A549 (cell line): ENCODE measurements around the gene PRKAR1B. TPM values are rescaled to one million over a fixed set of nuclear protein-coding genes. Genes with fewer than 3 reads are reported as not detected.

Experiments
- ATAC-seq, 2 experiments: fragments of 200-7000 bp in 1 of 2; fragments of >200 bp in 1 of 2; cut with Nextera tagmentation in 1 of 2; cut with Tn5 transposase in 1 of 2; 3 replicates each; pipeline versions ENCODE4 v1.8.0 to v1.9.1; 2018 to 2020; ENCODE audit warnings: mild to moderate bottlenecking in 1 of 2, moderate library complexity in 1 of 2
- CTCF ChIA-PET: fragments of 300-600 bp; sonication (Branson Sonifier 250); formaldehyde crosslinking; extraction: SDS; loops from one replicate; lab custom pipeline; 2021; ENCODE audit warnings: antibody characterized with exemption, inconsistent platforms; lab: Yijun Ruan, JAX
- POLR2A ChIA-PET: fragments of 350-600 bp; formaldehyde crosslinking; extraction: SDS; loops from one replicate; lab custom pipeline; 2021; ENCODE audit warnings: antibody characterized with exemption, inconsistent platforms; lab: Yijun Ruan, JAX
- DNase-seq, 2 experiments: peaks; one replicate each; pipeline versions ENCODE4 v3.0.0 to v3.0.0-alpha.2; 2011 to 2016; ENCODE audit warnings: low read depth in 1 of 2, low spot score in 1 of 2
- FAIRE-seq: peaks from 2 replicates; lab custom pipeline; 2011; peaks lifted over from hg19 to GRCh38; lab: Jason Lieb, UNC
- H3K27ac ChIP-seq, 2 experiments: fragments of >200 bp; sonication (Bioruptor Twin); formaldehyde crosslinking; 3 replicates each; pipeline ENCODE4 v1.5.1; 2016 to 2017
- H3K4me1 ChIP-seq: fragments of >200 bp; sonication (Bioruptor Twin); formaldehyde crosslinking; 3 replicates; pipeline ENCODE4 v1.6.1; 2016
- H3K4me2 ChIP-seq: fragments of >200 bp; sonication (Bioruptor Twin); formaldehyde crosslinking; 3 replicates; pipeline ENCODE4 v1.6.1; 2016
- H3K4me3 ChIP-seq: fragments of >200 bp; sonication (Bioruptor Twin); formaldehyde crosslinking; 3 replicates; pipeline ENCODE4 v1.5.1; 2016
- H3K9me3 ChIP-seq: fragments of >200 bp; sonication (Bioruptor Twin); formaldehyde crosslinking; 3 replicates; pipeline ENCODE4 v1.6.1; 2016
- ATOH8 ChIP-seq: fragments of 250-450 bp; sonication (Bioruptor Pico); IDR thresholded peaks from 2 replicates; pipeline ENCODE4 v1.5.0; 2020; ENCODE audit warnings: low read depth, mild to moderate bottlenecking, moderate library complexity
- BHLHE40 ChIP-seq: IDR thresholded peaks from 2 replicates; pipeline ENCODE4 v1.6.1; 2012; ENCODE audit warnings: low read depth, low read length, inconsistent platforms
- CBX8 ChIP-seq: fragments of 200-600 bp; sonication (generic); IDR thresholded peaks from 2 replicates; pipeline ENCODE4 v1.6.1; 2016
- CHD2 ChIP-seq: fragments of 150-350 bp; IDR thresholded peaks from 2 replicates; pipeline ENCODE4 v1.6.1; 2014; ENCODE audit warnings: low read length; ENCODE audit not compliant: partially characterized antibody
- CHD4 ChIP-seq: fragments of 200-600 bp; sonication (generic); IDR thresholded peaks from 2 replicates; pipeline ENCODE4 v1.6.1; 2016; ENCODE audit warnings: antibody characterized with exemption, mild to moderate bottlenecking, borderline replicate concordance
- EHF ChIP-seq: fragments of 250-450 bp; sonication (Bioruptor Pico); IDR thresholded peaks from 2 replicates; pipeline ENCODE4 v1.5.0; 2020; ENCODE audit warnings: mild to moderate bottlenecking
- EHMT2 ChIP-seq: fragments of 200-600 bp; sonication (generic); IDR thresholded peaks from 2 replicates; pipeline ENCODE4 v1.6.1; 2016; ENCODE audit warnings: antibody characterized with exemption, low read depth, mild to moderate bottlenecking, moderate library complexity
- HDAC2 ChIP-seq: fragments of 200-600 bp; sonication (generic); IDR thresholded peaks from 2 replicates; pipeline ENCODE4 v1.6.1; 2016
- HES2 ChIP-seq: fragments of >200 bp; sonication (Bioruptor Twin); formaldehyde crosslinking; IDR thresholded peaks from 2 replicates; pipeline ENCODE4 v1.6.1; 2016
- HMGXB4 ChIP-seq: fragments of 250-450 bp; sonication (Bioruptor Pico); IDR thresholded peaks from 2 replicates; pipeline ENCODE4 v1.5.0; 2021; ENCODE audit warnings: mild to moderate bottlenecking, moderate library complexity, borderline replicate concordance
- HOXB5 ChIP-seq: fragments of 250-450 bp; sonication (Bioruptor Pico); IDR thresholded peaks from 2 replicates; pipeline ENCODE4 v1.5.0; 2020; ENCODE audit warnings: mild to moderate bottlenecking, moderate library complexity
- JUNB ChIP-seq: fragments of >200 bp; sonication (Bioruptor Twin); formaldehyde crosslinking; IDR thresholded peaks from 2 replicates; pipeline ENCODE4 v1.6.1; 2016
- KDM5A ChIP-seq: fragments of 200-600 bp; sonication (generic); IDR thresholded peaks from 2 replicates; pipeline ENCODE4 v1.6.1; 2016; ENCODE audit warnings: antibody characterized with exemption, mild to moderate bottlenecking
- MAFK ChIP-seq: fragments of 450-650 bp; IDR thresholded peaks from 2 replicates; pipeline ENCODE4 v1.6.1; 2014; ENCODE audit not compliant: partially characterized antibody
- MAZ ChIP-seq: fragments of 150-350 bp; IDR thresholded peaks from 2 replicates; pipeline ENCODE4 v1.6.1; 2014; ENCODE audit warnings: antibody characterized with exemption, low read depth, low read length, borderline replicate concordance
- MYC ChIP-seq: IDR thresholded peaks from 2 replicates; pipeline ENCODE4 v1.6.1; 2012; ENCODE audit warnings: mild to moderate bottlenecking, inconsistent platforms, low read length, improper control_type of control experiment, borderline replicate concordance
- NPAS2 ChIP-seq: fragments of 250-450 bp; sonication (Bioruptor Pico); IDR thresholded peaks from 2 replicates; pipeline ENCODE4 v1.8.0; 2022; ENCODE audit warnings: mild to moderate bottlenecking, moderate library complexity, borderline replicate concordance
- PHF8 ChIP-seq: fragments of 200-600 bp; sonication (generic); IDR thresholded peaks from 2 replicates; pipeline ENCODE4 v1.6.1; 2016; ENCODE audit warnings: low read depth, mild to moderate bottlenecking, antibody characterized with exemption, moderate library complexity, borderline replicate concordance
- POLR2A ChIP-seq: IDR thresholded peaks from 2 replicates; pipeline ENCODE4 v1.6.1; 2012; ENCODE audit warnings: mild to moderate bottlenecking, low read length
- RAD21 ChIP-seq, 2 experiments: fragments of >200 bp in 1 of 2; sonication (Bioruptor Twin) in 1 of 2; formaldehyde crosslinking in 1 of 2; IDR thresholded peaks in 1 of 2; conservative IDR thresholded peaks in 1 of 2; 2 replicates in 1 of 2; 3 replicates in 1 of 2; pipeline ENCODE4 v1.6.1; 2012 to 2018; ENCODE audit warnings: inconsistent platforms in 1 of 2
- RARB ChIP-seq: fragments of 250-450 bp; sonication (Bioruptor Pico); IDR thresholded peaks from 2 replicates; pipeline ENCODE4 v1.8.0; 2021; ENCODE audit warnings: mild to moderate bottlenecking, moderate library complexity
- RCOR1 ChIP-seq: fragments of 150-350 bp; IDR thresholded peaks from 2 replicates; pipeline ENCODE4 v1.6.1; 2014; ENCODE audit warnings: antibody characterized with exemption, low read length, low read depth
- RNF2 ChIP-seq: fragments of 200-600 bp; sonication (generic); IDR thresholded peaks from 2 replicates; pipeline ENCODE4 v1.6.1; 2016; ENCODE audit warnings: low read depth, mild to moderate bottlenecking, antibody characterized with exemption, moderate library complexity, borderline replicate concordance
- SMC3 ChIP-seq: fragments of >200 bp; sonication (Bioruptor Twin); formaldehyde crosslinking; IDR thresholded peaks from 3 replicates; pipeline ENCODE4 v1.6.1; 2018; ENCODE audit warnings: inconsistent platforms
- TP53 ChIP-seq: fragments of 250-450 bp; sonication (Bioruptor Pico); IDR thresholded peaks from 2 replicates; pipeline ENCODE4 v1.5.0; 2021; ENCODE audit warnings: mild to moderate bottlenecking, moderate library complexity
- ZSCAN20 ChIP-seq: fragments of 250-450 bp; sonication (Bioruptor Pico); IDR thresholded peaks from 2 replicates; pipeline ENCODE4 v1.8.0; 2022; ENCODE audit warnings: mild to moderate bottlenecking, moderate library complexity
- WGBS: methylation state at CpG from one replicate; pipeline ENCODE4 v1.1.6; 2017; ENCODE audit errors: missing lambda C conversion rate; 5-methylcytosine and 5-hydroxymethylcytosine counted together
- polyA plus RNA-seq, 4 experiments: library from polyadenylated mRNA; depleted of rRNA in 3 of 4; stranded (reverse); fragments of >200 nt; fragmentation: RNase III in 1 of 4; extraction: RNeasy Plus Mini Kit Qiagen cat#74134 plus additional on column Dnase treatment in 1 of 4; gene quantifications; 2 replicates in 3 of 4; 3 replicates in 1 of 4; pipeline ENCODE4 v1.2.3, GENCODE V29; 2011 to 2017

The PRKAR1B gene
- polyA plus RNA-seq, 2 of the 4 experiments (the other 2 are of a cell fraction): 10.1 to 33.7 TPM

GRCh38 chr7:611281-611810 is 115.7 kb downstream of the PRKAR1B start:
- Histone ChIP-seq H3K27ac (no peak overlapping the region), H3K4me2 (no peak overlapping the region), H3K4me1 (no peaks in the 10 kb centered on the region), H3K9me3 (no peaks in the 10 kb centered on the region), H3K4me3 (no peak overlapping the region)
- TF ChIP-seq ATOH8 (CRISPR knock-in tag) (no peak), RCOR1 (no peak), RARB (CRISPR knock-in tag) (no peak), HOXB5 (CRISPR knock-in tag) (no peak), NPAS2 (no peak), CBX8 (no peak), CHD4 (no peak), JUNB (no peak), HMGXB4 (CRISPR knock-in tag) (no peak), MAFK (no peak), EHF (CRISPR knock-in tag) (no peak), HES2 (no peak), EHMT2 (no peak), BHLHE40 (no peak), TP53 (CRISPR knock-in tag) (no peak)
- no peak for DNase-seq
- 77% methylated on average over 11 of the region's 14 CpGs for WGBS
- ATAC-seq: no peak
- ChIA-PET CTCF (interaction anchor here (0.9 kb wide), 1 partner anchor 25 kb away, joined by 5 read pairs; no protein-coding TSS in a partner anchor), POLR2A (no interaction called here)
- FAIRE-seq: no peak

- WGBS: 85% methylated on average over 21 of the region's 21 CpGs
- CTCF ChIA-PET: interaction anchor here (0.9 kb wide), 1 partner anchor 26 kb away, joined by 5 read pairs; no protein-coding TSS in a partner anchor
- Histone ChIP-seq H3K4me3 (no peak overlapping the region), H3K9me3 (no peaks in the 10 kb centered on the region), H3K4me2 (no peak overlapping the region), H3K27ac (no peak overlapping the region), H3K4me1 (no peaks in the 10 kb centered on the region)
- TF ChIP-seq RAD21 (conservative IDR thresholded peaks at IDR 0.05 in 1 of 2, IDR thresholded peaks at IDR 0.05 in 1 of 2) (no peak), SMC3 (no peak), RNF2 (no peak), POLR2A (no peak), ZSCAN20 (CRISPR knock-in tag) (no peak), EHMT2 (no peak), KDM5A (no peak), PHF8 (no peak), MAZ (no peak), CHD2 (no peak), MYC (no peak), HDAC2 (no peak)
- POLR2A ChIA-PET: no interaction called here
- ATAC-seq (no peak), FAIRE-seq (no peak), DNase-seq (no peak)
Observed at GRCh38 chr7:610531-611280, 116.4 kb downstream of the PRKAR1B start.
